Ishikawa (cell line): ENCODE results near the gene CEP164.

Source experiments
- CEBPB ChIP-seq: IDR thresholded peaks from 2 replicates; pipeline ENCODE4 v1.6.1; 2012
- CREB1 ChIP-seq: IDR thresholded peaks from 2 replicates; pipeline ENCODE4 v1.6.1; 2012; ENCODE audit warnings: low read depth
- EGR1 ChIP-seq: IDR thresholded peaks from 2 replicates; pipeline ENCODE4 v1.6.1; 2012
- EP300 ChIP-seq: IDR thresholded peaks from 2 replicates; pipeline ENCODE4 v1.6.1; 2012; ENCODE audit warnings: borderline replicate concordance
- FOXM1 ChIP-seq: IDR thresholded peaks from 2 replicates; pipeline ENCODE4 v1.6.1; 2012; ENCODE audit warnings: low read depth, borderline replicate concordance
- NFIC ChIP-seq: IDR thresholded peaks from 2 replicates; pipeline ENCODE4 v1.6.1; 2012
- RAD21 ChIP-seq: IDR thresholded peaks from 2 replicates; pipeline ENCODE4 v1.6.1; 2012; ENCODE audit warnings: low read depth
- REST ChIP-seq: IDR thresholded peaks from 2 replicates; pipeline ENCODE4 v1.6.1; 2012; ENCODE audit warnings: low read depth, mild to moderate bottlenecking
- TAF1 ChIP-seq: IDR thresholded peaks from 2 replicates; pipeline ENCODE4 v1.6.1; 2012; ENCODE audit warnings: low read depth, mild to moderate bottlenecking
- TCF12 ChIP-seq: IDR thresholded peaks from 2 replicates; pipeline ENCODE4 v1.6.1; 2012; ENCODE audit warnings: low read depth
- TEAD4 ChIP-seq: IDR thresholded peaks from 2 replicates; pipeline ENCODE4 v1.6.1; 2012
- YY1 ChIP-seq: IDR thresholded peaks from 2 replicates; pipeline ENCODE4 v1.6.1; 2012; ENCODE audit warnings: low read depth
- ZBTB7A ChIP-seq: IDR thresholded peaks from 2 replicates; pipeline ENCODE4 v1.6.1; 2012; ENCODE audit warnings: low read depth
- TF ChIP-seq, protein P1 (sequence below): IDR thresholded peaks from 2 replicates; pipeline ENCODE4 v1.6.1; 2012
- TF ChIP-seq, protein P2 (sequence below): IDR thresholded peaks from 2 replicates; pipeline ENCODE4 v1.6.1; 2012

The CEP164 gene

DNA sequence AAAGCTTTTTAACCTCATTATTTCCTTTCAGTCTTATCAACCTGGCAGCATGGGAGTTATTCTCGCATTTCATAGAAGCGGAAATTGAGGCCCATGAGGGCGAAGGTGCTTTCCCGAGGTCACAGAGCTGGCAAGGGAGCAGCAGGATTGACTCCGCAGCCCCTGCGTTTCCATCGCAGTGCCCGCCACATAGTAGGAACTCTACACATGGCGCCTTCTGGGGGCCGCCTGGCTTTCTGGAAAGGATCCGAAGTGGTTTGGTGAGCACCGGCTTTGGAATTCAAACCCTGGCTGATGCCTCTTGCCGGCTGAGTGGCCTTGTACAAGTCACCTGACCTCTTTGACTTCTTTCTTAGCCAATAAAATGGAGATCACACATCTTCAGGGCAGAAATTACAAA, 93.4 kb downstream of the CEP164 start:
- TF ChIP-seq EGR1 (no peak), ZBTB7A (no peak)

DNA sequence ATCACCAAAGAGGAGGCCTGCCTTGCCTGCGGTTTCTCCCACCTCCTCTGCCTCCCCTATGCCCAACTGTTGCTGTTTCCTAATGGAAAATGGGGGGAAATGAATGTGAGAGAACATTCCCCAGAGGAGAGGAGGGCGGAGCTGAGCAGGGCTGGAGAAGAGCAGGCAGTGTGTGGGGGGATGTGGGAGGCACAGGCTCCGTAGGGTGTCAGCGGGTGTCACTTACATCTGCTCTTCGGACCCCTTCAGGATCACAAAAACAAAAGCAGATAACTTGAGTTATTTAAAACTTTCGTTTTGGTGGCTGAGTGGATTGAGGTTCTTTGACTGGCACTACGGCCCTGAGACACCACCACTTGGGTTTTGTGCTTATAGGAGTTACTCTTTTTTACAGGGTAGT, 93.8 kb downstream of the CEP164 start:
- TF ChIP-seq EP300 (no peak), NFIC (no peak), CEBPB (no peak), REST (no peak), TEAD4 (no peak)
- TF ChIP-seq, protein P1, sequence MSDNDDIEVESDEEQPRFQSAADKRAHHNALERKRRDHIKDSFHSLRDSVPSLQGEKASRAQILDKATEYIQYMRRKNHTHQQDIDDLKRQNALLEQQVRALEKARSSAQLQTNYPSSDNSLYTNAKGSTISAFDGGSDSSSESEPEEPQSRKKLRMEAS, result no peak
- TF ChIP-seq, protein P2, sequence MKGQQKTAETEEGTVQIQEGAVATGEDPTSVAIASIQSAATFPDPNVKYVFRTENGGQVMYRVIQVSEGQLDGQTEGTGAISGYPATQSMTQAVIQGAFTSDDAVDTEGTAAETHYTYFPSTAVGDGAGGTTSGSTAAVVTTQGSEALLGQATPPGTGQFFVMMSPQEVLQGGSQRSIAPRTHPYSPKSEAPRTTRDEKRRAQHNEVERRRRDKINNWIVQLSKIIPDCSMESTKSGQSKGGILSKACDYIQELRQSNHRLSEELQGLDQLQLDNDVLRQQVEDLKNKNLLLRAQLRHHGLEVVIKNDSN, result no peak

DNA sequence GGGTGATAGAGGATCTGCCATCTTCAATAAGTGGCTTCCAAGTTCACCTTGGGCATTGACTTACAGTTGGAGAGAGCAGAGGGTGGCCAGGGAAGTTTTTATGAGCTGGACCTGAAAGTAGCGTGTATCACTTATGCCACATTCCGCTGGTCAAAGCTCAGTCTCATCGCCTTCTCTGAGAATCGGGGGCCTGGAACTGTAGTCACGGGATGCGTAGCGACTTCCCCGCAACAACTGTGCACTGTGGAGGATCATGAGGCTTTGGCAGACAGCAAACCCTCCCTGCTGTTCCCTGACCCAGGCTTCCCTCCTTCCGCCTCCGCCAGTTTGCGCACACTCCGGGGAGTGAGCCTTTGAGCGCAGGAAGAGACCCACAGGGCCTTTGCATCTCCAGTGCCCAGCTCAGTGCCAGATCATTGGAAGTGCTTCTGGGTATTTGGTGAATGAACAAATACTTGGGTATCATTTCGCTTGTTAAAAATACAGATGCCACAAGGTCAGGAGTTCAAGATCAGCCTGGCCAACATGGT, 95.5 kb downstream of the CEP164 start:
- no peak for TF ChIP-seq REST
- TF ChIP-seq NFIC, result no peak
- TF ChIP-seq TAF1, result no peak
- no peak for TF ChIP-seq YY1
- TF ChIP-seq EP300, result no peak
- TF ChIP-seq EGR1, result no peak
- no peak for TF ChIP-seq TEAD4

- no peak for TF ChIP-seq TEAD4
- TF ChIP-seq CEBPB, result no peak
- no peak for TF ChIP-seq TCF12
- no peak for TF ChIP-seq NFIC
- TF ChIP-seq, protein P2, result no peak
- TF ChIP-seq YY1, result no peak
- TF ChIP-seq CREB1, result no peak
- TF ChIP-seq EGR1, result no peak
- TF ChIP-seq ZBTB7A, result no peak
- TF ChIP-seq REST, result no peak
- TF ChIP-seq, protein P1, result no peak
- no peak for TF ChIP-seq TAF1
- no peak for TF ChIP-seq FOXM1
- no peak for TF ChIP-seq RAD21
- TF ChIP-seq EP300, result no peak
Measured at GRCh38 chr11:117424781-117425180, 97.1 kb downstream of the CEP164 start.

DNA sequence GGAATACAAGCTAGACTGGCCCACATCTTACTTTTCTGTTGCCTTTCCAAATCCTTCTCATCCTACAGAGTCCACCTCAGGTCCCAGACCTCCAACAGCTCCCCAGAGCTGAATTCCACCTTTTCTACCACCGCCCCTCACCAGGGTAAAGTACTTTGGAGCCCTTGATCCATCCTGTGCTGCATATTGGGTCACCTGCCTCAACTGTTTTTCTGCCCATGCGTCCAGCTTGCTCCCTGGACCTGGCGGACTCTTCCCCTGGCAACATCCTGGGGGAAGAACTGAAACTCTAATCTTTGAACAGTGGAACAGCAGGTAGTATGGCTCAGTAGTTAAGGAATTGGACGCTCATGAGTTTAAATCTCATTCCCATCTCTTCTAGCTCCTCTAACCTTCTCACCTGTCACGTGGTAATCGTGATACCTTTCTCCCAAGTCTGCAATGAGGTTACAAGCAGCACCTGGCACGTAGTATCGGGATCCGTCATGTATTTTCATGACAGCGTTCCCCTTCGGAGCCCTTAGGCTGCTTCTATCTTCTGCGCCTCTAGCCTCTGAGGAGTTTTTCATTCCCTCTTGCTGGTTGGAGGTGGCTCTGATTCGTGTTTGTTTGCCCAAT, 98.1 kb downstream of the CEP164 start:
- TF ChIP-seq ZBTB7A (no peak), TCF12 (no peak), EGR1 (no peak), YY1 (no peak), FOXM1 (no peak), TAF1 (no peak), TEAD4 (no peak), REST (no peak), NFIC (no peak), CREB1 (no peak), RAD21 (no peak), EP300 (no peak), CEBPB (no peak)
- TF ChIP-seq, protein P1, result no peak
